Caki2 (cell line): ENCODE measurements around the gene HEG1. TPM values are rescaled to one million over a fixed set of nuclear protein-coding genes. Genes with fewer than 3 reads are reported as not detected.

Experiments used
- DNase-seq: peaks from one replicate; pipeline ENCODE4 v3.0.0-alpha.2; 2015; ENCODE audit warnings: low read depth
- in situ Hi-C: cut with HindIII; loops from 2 replicates; pipeline ENCODE4 v1.10.0; 2016; ENCODE audit warnings: low sequenced_read_pairs, low pct_unique_long_range_greater_than_20kb, mixed read lengths
- total RNA-seq: library from RNA; depleted of rRNA; stranded (reverse); fragments of >200 nt; shearing (Covaris generic); gene quantifications from 2 replicates; pipeline ENCODE4 v1.2.3, GENCODE V29; 2014; ENCODE audit warnings: low replicate concordance

Gene HEG1
- total RNA-seq, 1 experiment from 2014 or later = 5.0 TPM

- in situ Hi-C loops = no loop called here
- DNase-seq = no peak
Observed at GRCh38 chr3:124941771-124942170, 114.0 kb downstream of the HEG1 start.

DNA sequence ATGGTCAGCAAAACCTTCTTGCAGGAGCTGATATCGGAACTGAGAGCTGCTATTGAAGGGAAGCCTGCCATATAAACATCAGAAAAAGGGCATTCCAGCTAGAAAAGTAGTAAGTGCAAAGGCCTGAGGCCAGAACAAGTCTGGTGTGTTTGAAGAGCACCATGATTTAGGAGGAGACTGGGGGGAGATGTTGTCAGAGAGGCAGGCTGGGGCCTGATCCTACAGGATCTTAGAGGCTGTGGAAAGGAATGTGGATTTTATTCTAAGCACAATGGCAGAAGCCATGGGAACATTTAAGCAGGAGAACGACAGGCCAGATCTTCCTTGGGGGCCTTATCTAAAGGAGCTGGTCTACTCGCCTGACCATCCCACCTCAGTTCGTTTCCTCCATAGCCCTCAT, 116.1 kb downstream of the HEG1 start:
- in situ Hi-C loops = no loop called here
- DNase-seq = no peak

DNA sequence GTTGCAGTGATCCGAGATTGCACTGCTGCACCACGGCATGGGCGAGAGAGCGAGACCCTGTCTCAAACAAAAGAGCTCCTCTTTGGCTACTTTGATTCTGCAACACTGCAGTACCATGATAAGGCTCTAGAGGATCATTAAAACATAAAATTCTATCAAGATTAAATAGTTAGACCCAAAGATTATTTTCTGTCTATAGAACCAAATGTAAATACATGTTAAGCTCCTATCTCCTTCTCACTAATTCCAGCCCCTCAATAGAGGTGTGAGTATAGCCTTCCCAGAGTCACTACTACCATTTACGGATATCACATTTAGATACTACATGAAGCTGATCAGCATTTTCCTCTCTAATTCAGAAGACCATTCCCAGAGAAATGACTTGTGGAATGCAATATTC, 116.9 kb downstream of the HEG1 start:
- in situ Hi-C loops = no loop called here
- DNase-seq = no peak

- no peak for DNase-seq
- in situ Hi-C loops = no loop called here
Observed at GRCh38 chr3:124937049-124937448, 118.7 kb downstream of the HEG1 start.

DNA sequence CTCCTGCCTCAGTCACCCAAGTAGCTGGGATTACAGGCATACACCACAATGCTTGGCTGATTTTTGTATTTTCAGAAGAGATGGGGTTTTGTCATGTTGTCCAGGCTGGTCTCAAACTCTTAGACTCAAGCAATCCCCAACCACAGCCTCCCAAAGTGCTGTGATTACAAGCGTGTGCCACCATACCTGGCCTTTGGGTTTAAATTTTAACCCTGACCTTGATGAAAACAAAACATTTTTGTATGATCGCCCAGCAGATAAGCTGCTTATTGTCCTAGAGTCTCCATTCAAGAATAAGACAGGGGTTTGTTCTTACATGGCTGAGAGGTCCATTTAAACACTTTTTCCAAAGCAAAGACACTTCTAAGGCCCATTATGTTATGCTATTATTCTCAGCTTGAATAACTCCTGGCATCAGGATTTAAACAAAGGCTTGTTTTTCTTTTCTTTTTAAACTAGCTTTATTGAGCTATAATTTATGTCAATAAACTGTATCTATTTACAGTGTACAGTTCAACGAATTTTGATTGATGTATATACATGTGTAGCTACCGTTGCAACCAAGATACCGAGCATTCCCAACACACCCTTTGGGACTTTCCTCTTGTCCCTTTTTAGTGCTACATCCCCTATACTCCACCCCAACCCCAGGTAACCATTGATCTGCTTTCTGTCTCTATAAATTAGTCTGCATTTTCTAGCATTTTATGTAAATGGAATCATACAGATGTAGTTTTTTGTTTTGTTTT, 119.8 kb downstream of the HEG1 start:
- in situ Hi-C loops = no loop called here
- DNase-seq = peak; percentile 34

DNA sequence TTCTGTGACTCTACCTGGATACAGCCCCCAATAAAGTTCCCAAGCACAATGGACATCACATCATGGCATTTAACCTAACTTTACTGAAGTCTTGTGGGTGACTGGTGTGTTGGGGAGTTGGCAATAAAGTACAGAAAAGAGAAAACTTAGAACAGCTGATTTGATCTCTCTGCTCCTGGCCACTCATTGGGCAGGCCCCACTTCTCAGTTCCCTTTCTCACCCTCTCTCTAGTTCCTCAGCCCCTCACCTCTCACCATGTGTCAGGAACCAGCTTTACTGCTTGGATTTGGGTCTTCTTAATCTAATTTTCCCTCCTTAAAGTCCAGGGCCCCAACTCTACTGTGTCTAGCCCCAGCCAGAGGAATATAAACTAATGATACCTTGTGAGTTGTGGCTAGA, 120.5 kb downstream of the HEG1 start:
- DNase-seq = no peak
- in situ Hi-C loops = no loop called here

GRCh38 chr3:124934577-124934976, 121.2 kb downstream of the HEG1 start, which contains the start of gene MUC13:
MUC13 (minus strand) TSS chr3:124934751; CDS start chr3:124934712, 39 bp downstream.
- in situ Hi-C loops = no loop called here
- DNase-seq = peak; percentile 23

DNA sequence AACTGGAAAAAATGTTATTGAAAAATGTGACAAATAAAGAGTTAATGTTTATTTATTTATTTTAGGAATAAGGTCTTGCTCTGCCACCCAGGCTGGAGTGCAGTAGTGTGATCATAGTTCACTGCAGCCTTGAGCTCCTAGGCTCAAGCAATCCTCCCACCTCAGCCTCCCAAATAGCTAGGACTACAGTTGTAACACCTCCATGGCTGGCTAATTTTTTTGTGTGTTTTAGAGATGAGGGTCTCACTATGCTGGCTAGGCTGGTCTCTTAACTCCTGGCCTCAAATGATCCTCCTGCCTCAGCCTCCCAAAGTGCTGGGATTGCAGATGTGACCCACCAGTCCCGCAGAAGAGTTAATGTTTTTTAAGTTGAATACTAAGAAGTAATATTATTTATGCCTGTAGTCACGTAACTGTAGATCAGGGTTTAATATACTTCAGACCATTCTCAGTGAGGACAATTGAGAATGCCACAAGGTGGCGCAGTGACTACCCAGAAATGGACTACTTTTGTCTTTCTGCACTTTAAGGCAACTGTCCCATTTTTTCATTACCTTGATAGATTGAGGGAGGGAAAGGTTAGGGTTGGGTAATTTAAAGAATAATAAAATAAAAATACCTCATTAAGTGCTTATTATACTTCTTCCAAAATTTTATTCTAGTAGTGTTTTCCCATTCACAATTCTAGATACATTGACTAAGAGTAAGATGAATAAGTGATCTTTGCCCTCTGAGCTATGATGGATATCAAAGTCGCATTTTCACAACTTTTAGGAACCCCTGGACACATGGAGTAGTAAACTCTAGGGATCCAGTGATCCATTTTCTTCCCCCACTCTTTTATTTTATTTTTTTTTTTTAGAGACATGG, 127.2 kb downstream of the HEG1 start:
- DNase-seq = peak; percentile 21
- in situ Hi-C loops = no loop called here

- no peak for DNase-seq
- in situ Hi-C loops = no loop called here
Observed at GRCh38 chr3:124927574-124928045, 128.2 kb downstream of the HEG1 start.

GRCh38 chr3:124926426-124927101, 129.2 kb downstream of the HEG1 start:
- in situ Hi-C loops = no loop called here

GRCh38 chr3:124924741-124925140, 131.1 kb downstream of the HEG1 start:
- in situ Hi-C loops = no loop called here
- DNase-seq = no peak

More at GRCh38 chr3:124926426-124927101, 129.2 kb downstream of the HEG1 start:
- no peak for DNase-seq

DNA sequence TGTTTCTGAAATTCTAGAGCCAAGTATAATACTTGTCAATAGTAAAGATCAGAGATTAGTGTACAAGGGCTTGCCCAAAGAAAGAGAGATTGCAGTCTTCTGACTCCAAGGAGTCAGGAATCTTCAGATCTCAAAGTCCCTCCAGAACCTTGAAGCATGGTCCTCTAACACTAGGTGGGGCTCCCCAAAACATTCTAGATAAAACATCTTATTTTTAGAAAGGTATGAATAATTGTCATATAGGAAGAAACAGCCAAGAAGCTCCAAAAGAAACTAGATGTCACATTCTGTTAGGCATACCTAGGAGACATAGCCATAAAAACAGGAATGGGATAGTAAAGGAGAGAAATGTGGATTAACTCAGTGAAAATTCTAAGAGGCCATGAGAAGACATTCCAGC, 132.0 kb downstream of the HEG1 start:
- in situ Hi-C loops = no loop called here
- no peak for DNase-seq

DNA sequence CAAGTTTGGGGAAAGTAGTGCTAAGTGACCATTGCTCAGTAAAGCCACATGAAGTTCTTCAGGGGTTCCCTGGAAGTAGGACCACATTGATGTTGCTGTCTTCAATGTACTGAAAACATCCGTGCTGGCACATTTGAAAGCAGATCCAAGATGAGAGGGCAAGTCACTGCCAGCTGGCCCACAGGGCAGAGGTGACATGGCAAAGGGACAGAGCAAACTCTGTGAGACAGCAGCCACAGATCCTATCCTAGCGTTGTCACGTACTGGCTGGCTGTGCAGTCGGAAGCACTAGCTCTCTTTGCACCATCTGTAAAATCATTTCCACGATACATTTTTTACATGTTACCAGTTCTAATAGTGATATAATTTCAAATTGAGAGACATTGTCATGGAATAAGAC, 135.1 kb downstream of the HEG1 start:
- in situ Hi-C loops = no loop called here
- no peak for DNase-seq

DNA sequence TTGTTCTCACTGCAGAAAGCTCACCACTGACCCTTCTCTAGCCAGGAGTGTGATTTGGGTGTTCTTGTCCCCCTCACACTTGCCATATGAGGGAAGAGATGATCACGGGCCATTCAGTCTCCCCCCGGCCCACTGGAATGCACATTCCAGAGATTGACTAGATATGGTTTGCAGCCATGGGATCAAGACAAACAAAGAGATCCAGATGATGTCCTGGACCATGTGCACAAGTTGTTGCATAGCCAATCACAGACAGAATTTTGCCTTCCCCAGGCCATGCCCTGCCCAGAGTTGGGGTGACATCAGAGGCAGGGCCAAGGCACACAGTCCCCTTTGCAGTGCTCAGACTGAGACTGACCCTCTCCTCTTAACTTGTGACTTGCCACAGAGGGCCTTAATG, 136.0 kb downstream of the HEG1 start:
- DNase-seq = no peak
- in situ Hi-C loops = no loop called here

- no peak for DNase-seq
- in situ Hi-C loops = no loop called here
Observed at GRCh38 chr3:124918524-124918923, 137.3 kb downstream of the HEG1 start.

DNA sequence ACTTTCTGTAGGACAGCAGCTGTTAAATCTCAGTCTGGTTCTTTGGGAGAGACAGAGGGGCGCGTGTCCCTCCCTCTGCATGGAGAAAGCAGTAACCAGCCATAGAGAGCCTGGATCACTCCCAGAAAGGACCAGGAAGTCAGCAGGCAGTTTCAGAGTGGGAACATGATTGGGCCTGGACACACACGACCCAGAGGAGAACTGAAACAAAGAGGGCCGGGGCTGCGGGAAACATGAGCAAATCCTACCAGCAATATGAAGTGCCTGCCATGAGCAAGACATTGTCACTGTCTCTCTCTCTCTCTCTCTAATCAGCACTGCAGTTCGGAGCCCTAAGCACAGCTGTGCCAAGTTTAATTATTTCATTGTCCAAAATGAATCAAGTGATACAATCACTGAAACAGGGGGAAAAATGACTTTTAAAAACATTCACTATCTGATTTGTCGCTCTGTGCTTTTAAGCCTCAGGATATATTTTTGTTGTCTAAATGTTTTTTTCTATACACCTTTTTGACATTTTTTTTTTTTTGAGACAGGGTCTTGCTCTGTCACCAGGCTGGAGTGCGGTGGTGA, 138.9 kb downstream of the HEG1 start:
- no peak for DNase-seq
- in situ Hi-C loops = no loop called here
